Caco-2 (cell line): ENCODE data around the gene CSAG2. TPM values are rescaled to one million over a fixed set of nuclear protein-coding genes. Genes with fewer than 3 reads are reported as not detected.
"Not testable (repeated sequence)": the region's sequence is repeated elsewhere in the genome, so short reads cannot be mapped to it uniquely, and the experiment has no call there.

Source experiments
- BruUV-seq: library from RNA; stranded (reverse); fragments of 400-500 nt; replicated peaks from 2 replicates; lab custom pipeline; 2021; lab: Mats Ljungman, UMichigan
- CTCF ChIA-PET: fragments of 300-600 bp; sonication (Branson Sonifier 250); formaldehyde crosslinking; loops from one replicate; lab custom pipeline; 2022; ENCODE audit warnings: antibody characterized with exemption; lab: Charles Lee
- POLR2A ChIA-PET: fragments of 300-600 bp; sonication (Branson Sonifier 250); formaldehyde crosslinking; loops from one replicate; lab custom pipeline; 2022; ENCODE audit warnings: antibody characterized with exemption; lab: Charles Lee
- DNase-seq, 2 experiments: peaks; one replicate each; pipeline versions ENCODE4 v3.0.0 to v3.0.0-alpha.2; 2020 to 2022
- H3K27me3 ChIP-seq: replicated peaks from 2 replicates; pipeline ENCODE4 v1.6.0; 2011; ENCODE audit warnings: low read length; ENCODE audit not compliant: control insufficient read depth, insufficient read depth
- H3K36me3 ChIP-seq: 2 replicates; pipeline ENCODE4 v1.5.1; 2011; ENCODE audit warnings: low read length; ENCODE audit not compliant: control insufficient read depth, insufficient read depth
- H3K4me1 ChIP-seq: fragments of 250-450 bp; sonication (Bioruptor Pico); 2 replicates; pipeline ENCODE4 v1.5.1; 2020; ENCODE audit warnings: mild to moderate bottlenecking
- H3K4me3 ChIP-seq: 2 replicates; pipeline ENCODE4 v1.5.1; 2011; ENCODE audit warnings: low read depth, mild to moderate bottlenecking, control low read depth, low read length
- H3K9me3 ChIP-seq: fragments of 250-450 bp; sonication (Bioruptor Pico); 2 replicates; pipeline ENCODE4 v1.5.1; 2020; ENCODE audit warnings: mild to moderate bottlenecking, moderate library complexity
- H3K27ac Mint-ChIP-seq: one replicate; pipeline ENCODE4 v1.8.0; 2022; ENCODE audit warnings: mixed read lengths; ENCODE audit not compliant: unreplicated experiment
- H3K27me3 Mint-ChIP-seq: one replicate; pipeline ENCODE4 v1.8.0; 2022; ENCODE audit warnings: mixed read lengths; ENCODE audit not compliant: insufficient read depth, unreplicated experiment
- H3K36me3 Mint-ChIP-seq: one replicate; pipeline ENCODE4 v1.8.0; 2022; ENCODE audit warnings: mild to moderate bottlenecking, mixed read lengths; ENCODE audit not compliant: insufficient read depth, unreplicated experiment
- H3K4me1 Mint-ChIP-seq: one replicate; pipeline ENCODE4 v1.8.0; 2022; ENCODE audit warnings: low read depth, mixed read lengths; ENCODE audit not compliant: unreplicated experiment
- H3K4me3 Mint-ChIP-seq: one replicate; pipeline ENCODE4 v1.8.0; 2022; ENCODE audit warnings: mild to moderate bottlenecking, moderate library complexity, mixed read lengths; ENCODE audit not compliant: unreplicated experiment
- H3K9me3 Mint-ChIP-seq: one replicate; pipeline ENCODE4 v1.8.0; 2022; ENCODE audit warnings: mixed read lengths; ENCODE audit not compliant: unreplicated experiment
- intact Hi-C: fragments of 100-400 bp; cut with micrococcal nuclease; formaldehyde crosslinking; loops from one replicate; pipeline ENCODE4 v1.10.0; 2022; ENCODE audit not compliant: unreplicated experiment
- total RNA-seq: library from RNA; stranded (reverse); gene quantifications from 2 replicates; pipeline ENCODE4 v1.2.3, GENCODE V29; 2022
- TF ChIP-seq, protein P1 (sequence below), 2 experiments: fragments of 200-600 bp in 1 of 2; IDR thresholded peaks; 1 replicate in 1 of 2; 2 replicates in 1 of 2; pipeline versions ENCODE4 v1.5.1 to v1.8.0; 2011 to 2022; ENCODE audit warnings: antibody characterized with exemption in 1 of 2, control low read depth in 1 of 2, inconsistent platforms in 1 of 2, low read depth in 1 of 2, low read length in 1 of 2, mild to moderate bottlenecking in 1 of 2, moderate library complexity in 1 of 2; ENCODE audit not compliant: insufficient read depth in 1 of 2, severe bottlenecking in 1 of 2, unreplicated experiment in 1 of 2

Gene CSAG2
- total RNA-seq, 1 experiment from 2014 or later = not detected

DNA sequence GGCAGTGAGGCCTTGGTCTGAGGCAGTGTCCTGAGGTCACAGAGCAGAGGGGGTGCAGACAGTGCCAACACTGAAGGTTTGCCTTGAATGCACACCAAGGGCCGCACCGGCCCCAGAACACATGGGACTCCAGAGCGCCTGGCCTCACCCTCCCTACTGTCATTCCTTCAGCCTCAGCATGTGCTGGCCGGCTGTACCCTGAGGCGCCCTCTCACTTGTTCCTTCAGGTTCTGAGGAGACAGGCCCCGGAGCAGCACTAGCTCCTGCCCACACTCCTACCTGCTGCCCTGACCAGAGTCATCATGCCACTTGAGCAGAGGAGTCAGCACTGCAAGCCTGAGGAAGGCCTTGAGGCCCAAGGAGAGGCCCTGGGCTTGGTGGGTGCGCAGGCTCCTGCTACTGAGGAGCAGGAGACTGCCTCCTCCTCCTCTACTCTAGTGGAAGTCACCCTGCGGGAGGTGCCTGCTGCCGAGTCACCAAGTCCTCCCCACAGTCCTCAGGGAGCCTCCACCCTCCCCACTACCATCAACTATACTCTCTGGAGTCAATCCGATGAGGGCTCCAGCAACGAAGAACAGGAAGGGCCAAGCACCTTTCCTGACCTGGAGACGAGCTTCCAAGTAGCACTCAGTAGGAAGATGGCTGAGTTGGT lies 26.9 kb upstream of the CSAG2 start:
- Mint-ChIP-seq H3K27me3 (peaks cover 5% of the 10 kb centered on the region), H3K27ac (no peak overlapping the region), H3K36me3 (no peaks in the 10 kb centered on the region), H3K9me3 (no peaks in the 10 kb centered on the region), H3K4me3 (no peak overlapping the region), H3K4me1 (no peaks in the 10 kb centered on the region)
- no peaks in the 10 kb centered on the region for H3K27me3 ChIP-seq
- no peak overlapping the region for H3K4me3 ChIP-seq
- BruUV-seq = no TSS peak
- H3K9me3 ChIP-seq = no peaks in the 10 kb centered on the region
- H3K4me1 ChIP-seq = no peaks in the 10 kb centered on the region
- intact Hi-C loops = no loop called here
- CTCF ChIA-PET = no interaction called here
- no peak for DNase-seq
- H3K36me3 ChIP-seq = no peaks in the 10 kb centered on the region
- TF ChIP-seq, protein P1, sequence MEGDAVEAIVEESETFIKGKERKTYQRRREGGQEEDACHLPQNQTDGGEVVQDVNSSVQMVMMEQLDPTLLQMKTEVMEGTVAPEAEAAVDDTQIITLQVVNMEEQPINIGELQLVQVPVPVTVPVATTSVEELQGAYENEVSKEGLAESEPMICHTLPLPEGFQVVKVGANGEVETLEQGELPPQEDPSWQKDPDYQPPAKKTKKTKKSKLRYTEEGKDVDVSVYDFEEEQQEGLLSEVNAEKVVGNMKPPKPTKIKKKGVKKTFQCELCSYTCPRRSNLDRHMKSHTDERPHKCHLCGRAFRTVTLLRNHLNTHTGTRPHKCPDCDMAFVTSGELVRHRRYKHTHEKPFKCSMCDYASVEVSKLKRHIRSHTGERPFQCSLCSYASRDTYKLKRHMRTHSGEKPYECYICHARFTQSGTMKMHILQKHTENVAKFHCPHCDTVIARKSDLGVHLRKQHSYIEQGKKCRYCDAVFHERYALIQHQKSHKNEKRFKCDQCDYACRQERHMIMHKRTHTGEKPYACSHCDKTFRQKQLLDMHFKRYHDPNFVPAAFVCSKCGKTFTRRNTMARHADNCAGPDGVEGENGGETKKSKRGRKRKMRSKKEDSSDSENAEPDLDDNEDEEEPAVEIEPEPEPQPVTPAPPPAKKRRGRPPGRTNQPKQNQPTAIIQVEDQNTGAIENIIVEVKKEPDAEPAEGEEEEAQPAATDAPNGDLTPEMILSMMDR (IDR thresholded peaks at IDR 0.05; ENCODE audit: insufficient read depth in 1 of 2, low read depth in 1 of 2, low read length in 1 of 2, severe bottlenecking in 1 of 2, unreplicated experiment in 1 of 2) = no peak
- POLR2A ChIA-PET = no interaction called here

DNA sequence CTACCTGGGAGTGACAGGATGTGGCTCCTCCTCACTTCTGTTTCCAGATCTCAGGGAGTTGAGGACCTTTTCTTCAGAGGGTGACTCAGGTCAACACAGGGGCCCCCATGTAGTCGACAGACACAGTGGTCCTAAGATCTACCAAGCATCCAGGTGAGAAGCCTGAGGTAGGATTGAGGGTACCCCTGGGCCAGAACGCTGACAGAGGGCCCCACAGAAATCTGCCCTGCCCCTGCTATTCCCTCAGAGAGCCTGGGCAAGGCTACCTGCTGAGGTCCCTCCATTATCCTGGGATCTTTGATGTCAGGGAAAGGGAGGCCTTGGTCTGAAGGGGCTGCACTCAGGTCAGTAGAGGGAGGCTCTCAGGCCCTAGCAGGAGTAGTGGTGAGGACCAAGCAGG lies 26.0 kb upstream of the CSAG2 start:
- POLR2A ChIA-PET = no interaction called here

DNA sequence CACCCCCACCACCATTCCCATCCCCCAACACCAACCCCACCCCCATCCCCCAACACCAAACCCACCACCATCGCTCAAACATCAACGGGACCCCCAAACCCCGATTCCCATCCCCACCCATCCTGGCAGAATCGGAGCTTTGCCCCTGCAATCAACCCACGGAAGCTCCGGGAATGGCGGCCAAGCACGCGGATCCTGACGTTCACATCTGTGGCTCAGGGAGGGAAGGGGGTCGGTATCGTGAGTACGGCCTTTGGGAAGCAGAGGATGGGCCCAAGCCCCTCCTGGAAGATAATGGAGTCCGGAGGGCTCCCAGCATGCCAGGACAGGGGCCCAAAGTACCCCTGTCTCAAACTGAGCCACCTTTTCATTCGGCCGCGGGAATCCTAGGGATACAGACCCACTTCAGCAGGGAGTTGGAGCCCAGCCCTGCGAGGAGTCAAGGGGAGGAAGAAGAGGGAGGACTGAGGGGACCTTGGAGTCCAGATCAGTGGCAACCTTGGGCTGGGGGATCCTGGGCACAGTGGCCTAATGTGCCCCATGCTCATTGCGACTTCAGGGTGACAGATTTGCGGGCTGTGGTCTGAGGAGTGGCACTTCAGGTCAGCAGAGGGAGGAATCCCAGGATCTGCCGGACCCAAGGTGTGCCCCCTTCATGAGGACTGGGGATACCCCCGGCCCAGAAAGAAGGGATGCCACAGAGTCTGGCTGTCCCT lies 25.2 kb upstream of the CSAG2 start:
- H3K27me3 ChIP-seq, H3K4me3 Mint-ChIP-seq, DNase-seq, H3K9me3 ChIP-seq, POLR2A ChIA-PET, H3K27ac Mint-ChIP-seq, H3K9me3 Mint-ChIP-seq, H3K27me3 Mint-ChIP-seq, H3K4me3 ChIP-seq, intact Hi-C loops, H3K4me1 Mint-ChIP-seq, CTCF ChIA-PET, H3K36me3 Mint-ChIP-seq, H3K36me3 ChIP-seq, BruUV-seq, H3K4me1 ChIP-seq: not testable (repeated sequence)

More for the DNA sequence above, 26.0 kb upstream of the CSAG2 start:
- intact Hi-C loops = no loop called here
- Mint-ChIP-seq H3K4me1 (no peaks in the 10 kb centered on the region), H3K36me3 (no peaks in the 10 kb centered on the region), H3K9me3 (no peaks in the 10 kb centered on the region), H3K27me3 (peaks cover 5% of the 10 kb centered on the region), H3K4me3 (no peak overlapping the region), H3K27ac (no peak overlapping the region)
- TF ChIP-seq, protein P1 (IDR thresholded peaks at IDR 0.05; ENCODE audit: insufficient read depth in 1 of 2, low read depth in 1 of 2, low read length in 1 of 2, severe bottlenecking in 1 of 2, unreplicated experiment in 1 of 2) = no peak
- DNase-seq = no peak
- Histone ChIP-seq H3K9me3 (no peaks in the 10 kb centered on the region), H3K27me3 (no peaks in the 10 kb centered on the region), H3K4me1 (no peaks in the 10 kb centered on the region), H3K4me3 (no peak overlapping the region), H3K36me3 (no peaks in the 10 kb centered on the region)
- no TSS peak for BruUV-seq
- CTCF ChIA-PET = no interaction called here
